ENCODE data around the gene BRD1.
"Not testable (repeated sequence)": the region's sequence is repeated elsewhere in the genome, so short reads cannot be mapped to it uniquely, and the experiment has no call there.

Gene BRD1

GRCh38 chr22:49781886-49782285, 45.8 kb downstream of the BRD1 start:
- not testable (repeated sequence) for DNase-seq

GRCh38 chr22:49781289-49781782, 46.3 kb downstream of the BRD1 start:
- DNase-seq = no peak

- DNase-seq = no peak
These were observed 46.9 kb downstream of the BRD1 start for GRCh38 chr22:49780698-49781288.

GRCh38 chr22:49779853-49780697, 47.6 kb downstream of the BRD1 start:
- no peak for DNase-seq

GRCh38 chr22:49779211-49779610, 48.5 kb downstream of the BRD1 start:
- no peak for DNase-seq

- no peak for DNase-seq
These were observed 50.0 kb downstream of the BRD1 start for GRCh38 chr22:49777569-49778249.

- DNase-seq = no peak
These were observed 50.8 kb downstream of the BRD1 start for GRCh38 chr22:49776891-49777290.

- no peak for DNase-seq
These were observed 51.7 kb downstream of the BRD1 start for GRCh38 chr22:49775867-49776511.

- DNase-seq = no peak
These were observed 52.3 kb downstream of the BRD1 start for GRCh38 chr22:49775191-49775866.

GRCh38 chr22:49774499-49775151, 53.0 kb downstream of the BRD1 start:
- no peak for DNase-seq

GRCh38 chr22:49774046-49774445, 53.6 kb downstream of the BRD1 start:
- DNase-seq = no peak

- no peak for DNase-seq
These were observed 54.1 kb downstream of the BRD1 start for GRCh38 chr22:49773531-49773930.

- no peak for DNase-seq
These were observed 55.0 kb downstream of the BRD1 start for GRCh38 chr22:49772692-49773091.

GRCh38 chr22:49771266-49772065, 56.2 kb downstream of the BRD1 start:
- DNase-seq = no peak

- DNase-seq = no peak
These were observed 57.0 kb downstream of the BRD1 start for GRCh38 chr22:49770547-49771265.

- DNase-seq = no peak
These were observed 57.8 kb downstream of the BRD1 start for GRCh38 chr22:49769691-49770546.

- DNase-seq = peak; percentile 15
These were observed 58.6 kb downstream of the BRD1 start for GRCh38 chr22:49768951-49769690.

GRCh38 chr22:49768077-49768910, 59.4 kb downstream of the BRD1 start:
- no peak for DNase-seq

All from HCEC 1CT (cell line).